HepG2 (cell line): Measurements from ENCODE around the gene AP4E1. TPM values are rescaled to one million over a fixed set of nuclear protein-coding genes. Genes with fewer than 3 reads are reported as not detected.

Experiments
- ETV5 ChIP-seq: IDR thresholded peaks from 2 replicates; pipeline ENCODE4 v1.6.1; 2018; ENCODE audit warnings: missing biosample characterization, missing genetic modification reagents, inconsistent platforms, borderline replicate concordance
- HMG20B ChIP-seq: conservative IDR thresholded peaks from 2 replicates; pipeline ENCODE4 v1.6.1; 2016; ENCODE audit warnings: missing genetic modification reagents, missing compliant biosample characterization
- KLF15 ChIP-seq: sonication (generic); formaldehyde crosslinking; IDR thresholded peaks from 2 replicates; pipeline ENCODE4 v1.8.1; 2023; ENCODE audit warnings: borderline replicate concordance, mild to moderate bottlenecking, inconsistent platforms, missing genetic modification reagents, mixed read lengths
- PBX2 ChIP-seq: IDR thresholded peaks from 2 replicates; pipeline ENCODE4 v1.6.1; 2016; ENCODE audit warnings: control low read depth
- RNF219 ChIP-seq: sonication (generic); formaldehyde crosslinking; IDR thresholded peaks from 2 replicates; pipeline ENCODE4 v1.5.0; 2020; ENCODE audit warnings: mild to moderate bottlenecking, missing genetic modification reagents
- SRSF1 ChIP-seq: fragments of 200-400 bp; formaldehyde crosslinking; optimal IDR thresholded peaks from 2 replicates; pipeline ENCODE3; 2017; ENCODE audit warnings: mild to moderate bottlenecking, low read depth, low read length, moderate library complexity
- YY1 ChIP-seq: IDR thresholded peaks from 2 replicates; pipeline ENCODE4 v1.6.1; 2011; ENCODE audit warnings: low read length, low read depth, moderate library complexity, mild to moderate bottlenecking; ENCODE audit not compliant: insufficient read depth, insufficient replicate concordance
- ZMYM2 ChIP-seq: sonication (generic); formaldehyde crosslinking; IDR thresholded peaks from 2 replicates; pipeline ENCODE4 v1.8.0; 2022; ENCODE audit warnings: mild to moderate bottlenecking, missing genetic modification reagents
- ZNF12 ChIP-seq: sonication (generic); formaldehyde crosslinking; IDR thresholded peaks from 2 replicates; pipeline ENCODE4 v1.5.0; 2020; ENCODE audit warnings: missing genetic modification reagents
- ZNF142 ChIP-seq: sonication (generic); formaldehyde crosslinking; IDR thresholded peaks from 2 replicates; pipeline ENCODE4 v1.4.0; 2020; ENCODE audit warnings: missing genetic modification reagents
- ZNF503 ChIP-seq: sonication (generic); formaldehyde crosslinking; IDR thresholded peaks from 2 replicates; pipeline ENCODE4 v1.4.0; 2020; ENCODE audit warnings: missing genetic modification reagents
- ZNF549 ChIP-seq: sonication (generic); formaldehyde crosslinking; IDR thresholded peaks from 2 replicates; pipeline ENCODE4 v1.5.0; 2020; ENCODE audit warnings: missing genetic modification reagents
- ZNF660 ChIP-seq: sonication (generic); formaldehyde crosslinking; IDR thresholded peaks from 2 replicates; pipeline ENCODE4 v1.5.1; 2020; ENCODE audit warnings: mild to moderate bottlenecking, low read depth, missing genetic modification reagents, borderline replicate concordance
- ZNF83 ChIP-seq: sonication (generic); formaldehyde crosslinking; IDR thresholded peaks from 2 replicates; pipeline ENCODE4 v1.4.0; 2020; ENCODE audit warnings: missing genetic modification reagents, mild to moderate bottlenecking, borderline replicate concordance
- ZSCAN12 ChIP-seq: sonication (generic); formaldehyde crosslinking; IDR thresholded peaks from 2 replicates; pipeline ENCODE4 v1.9.0; 2021; ENCODE audit warnings: mild to moderate bottlenecking, missing genetic modification reagents
- polyA plus RNA-seq, 8 experiments: library from polyadenylated mRNA; depleted of rRNA in 3 of 8; stranded (reverse) in 7 of 8; unstranded in 1 of 8; fragments of >200 nt; fragmentation: Illumina TruSeq in 4 of 8; extraction: Trizol in 4 of 8; gene quantifications; 2 replicates each; pipeline versions ENCODE4 v1.2.1 to v1.2.3, GENCODE V29; 2011 to 2016; ENCODE audit warnings: low read depth in 4 of 8, missing spikeins in 1 of 8, mixed read lengths in 1 of 8; ENCODE audit not compliant: insufficient read depth in 1 of 8
- total RNA-seq, 5 experiments: library from RNA; depleted of rRNA; stranded (reverse); fragments of >200 nt; fragmentation: Illumina TruSeq; extraction: Trizol; gene quantifications; 2 replicates each; pipeline ENCODE4 v1.2.3, GENCODE V29; 2016; ENCODE audit warnings: low read depth in 1 of 5

AP4E1 gene
- total and polyA plus RNA-seq, 2 of the 13 experiments (the other 11 are each of a cell fraction or from before 2014, with no cell fraction given) = 2.2 to 7.8 TPM

GRCh38 chr15:50908209-50909009 is at the start of gene AP4E1 (continued):
- TF ChIP-seq ZNF142 (peak; percentile 8; the same call in 1 of the 2 replicates), HMG20B (CRISPR knock-in tag) (0 out of 2 replicates have a peak, but pooled peaks have one; percentile 21), KLF15 (CRISPR knock-in tag) (peak; percentile 78; the same call in 1 of the 2 replicates), ZNF83 (no peak), ZSCAN12 (CRISPR knock-in tag) (no peak), ZNF549 (CRISPR knock-in tag) (no peak), ETV5 (CRISPR knock-in tag) (peak; percentile 88), ZMYM2 (CRISPR knock-in tag) (no peak), YY1 (peak; percentile 79), PBX2 (CRISPR knock-in tag) (no peak), ZNF12 (no peak; the same call in 1 of the 2 replicates), ZNF503 (CRISPR knock-in tag) (peak; percentile 39; the same call in 1 of the 2 replicates), RNF219 (CRISPR knock-in tag) (no peak), SRSF1 (peak; percentile 88), ZNF660 (CRISPR knock-in tag) (no peak)
